Measurements from ENCODE around the gene LMX1B.

The LMX1B gene

DNA sequence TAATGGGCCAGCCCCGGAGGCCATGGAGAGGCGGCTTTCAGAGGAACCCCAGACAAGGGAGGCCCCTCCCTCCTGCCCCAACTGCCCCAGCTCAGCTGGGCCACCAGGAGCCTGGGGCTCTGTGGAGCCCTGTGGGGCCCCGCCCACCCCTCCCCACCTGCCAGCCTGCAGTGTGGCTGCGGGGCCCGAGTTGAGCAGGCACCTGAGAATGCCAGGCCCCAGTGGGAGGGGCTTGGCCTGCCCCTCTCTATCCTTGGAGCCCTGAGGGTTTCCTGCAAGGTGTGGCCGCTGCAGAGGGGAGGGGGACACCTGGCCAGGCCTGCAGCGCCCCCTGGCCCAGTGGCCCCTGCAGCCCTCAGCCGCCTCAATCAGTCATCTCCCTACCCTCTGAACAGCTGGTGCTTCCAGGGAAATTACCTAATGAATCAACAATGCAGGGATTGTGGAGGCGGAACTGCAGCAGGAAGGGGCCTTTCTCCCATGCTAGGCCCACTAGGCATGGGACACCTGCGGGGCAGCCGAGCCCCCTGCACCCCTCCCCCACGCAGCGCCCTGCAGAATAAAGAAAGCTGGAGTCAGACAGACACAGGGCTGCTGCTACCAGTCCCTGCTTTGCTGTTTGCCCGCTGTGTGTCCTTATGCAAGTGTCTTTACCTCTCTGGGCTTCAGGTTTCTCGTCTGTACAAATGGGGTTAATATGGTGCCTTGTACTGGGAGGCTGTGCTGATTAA is 48.0 kb downstream of the LMX1B start:
- DNase-seq = no peak

DNA sequence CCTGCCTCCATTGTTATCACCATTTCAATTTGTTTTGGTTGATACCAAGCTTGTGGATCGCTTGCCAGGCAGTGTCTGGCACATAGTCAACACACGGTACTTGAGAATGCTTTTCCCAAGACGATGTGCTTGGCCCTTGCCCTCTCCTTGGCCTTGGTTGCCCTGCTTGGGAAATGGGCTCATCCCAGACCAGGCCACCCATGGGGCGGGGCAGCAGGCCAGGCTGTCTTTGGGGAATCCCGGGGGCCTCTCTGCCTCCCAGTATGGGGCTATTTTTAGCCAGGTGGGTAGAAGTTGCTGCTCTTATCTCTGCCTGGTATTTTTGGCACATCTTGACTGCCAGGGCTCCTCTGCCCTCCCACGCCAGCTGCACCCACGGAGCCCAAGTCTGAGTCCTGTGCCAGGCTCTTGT is 49.9 kb downstream of the LMX1B start:
- no peak for DNase-seq

DNA sequence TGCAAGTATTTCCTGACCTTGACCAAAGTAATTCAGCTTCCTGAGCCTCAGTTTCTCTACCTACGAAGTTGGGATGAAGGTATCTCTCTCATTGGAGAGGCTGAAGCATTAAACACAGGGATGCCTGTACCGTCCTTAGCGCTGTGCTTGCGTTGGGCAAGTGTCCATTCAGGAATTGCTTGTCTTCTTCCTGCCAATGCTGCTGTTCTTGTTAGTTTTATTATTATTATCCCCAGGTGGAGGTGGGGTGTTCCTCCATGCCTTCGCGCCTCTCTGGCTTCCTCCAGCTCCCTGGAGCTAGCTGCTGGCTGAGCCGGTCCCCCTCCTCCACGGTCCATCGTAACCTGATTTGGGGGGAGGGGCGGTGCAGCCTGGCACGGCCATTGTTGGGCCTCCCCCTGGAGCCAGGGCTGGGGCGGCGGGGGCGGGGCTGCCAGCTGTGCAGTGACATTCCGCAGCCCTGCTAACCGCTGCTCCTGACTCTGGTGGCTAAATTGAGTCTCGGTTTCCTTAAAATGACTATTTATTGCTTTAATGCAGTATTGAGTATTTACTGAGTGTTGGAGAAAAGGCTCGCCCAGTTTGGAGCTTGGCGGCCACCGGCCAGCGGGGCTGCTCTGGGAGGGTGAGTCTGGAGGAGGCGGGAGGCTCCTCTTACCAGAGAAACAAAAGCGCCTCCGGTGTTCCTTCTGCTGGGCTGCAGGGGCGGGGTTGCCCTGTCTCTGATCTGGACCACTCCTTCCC is 51.3 kb downstream of the LMX1B start:
- DNase-seq = no peak

GRCh38 chr9:126665644-126666035 is 51.9 kb downstream of the LMX1B start:
- DNase-seq = no peak

GRCh38 chr9:126666155-126666803 is 52.6 kb downstream of the LMX1B start:
- no peak for DNase-seq

DNA sequence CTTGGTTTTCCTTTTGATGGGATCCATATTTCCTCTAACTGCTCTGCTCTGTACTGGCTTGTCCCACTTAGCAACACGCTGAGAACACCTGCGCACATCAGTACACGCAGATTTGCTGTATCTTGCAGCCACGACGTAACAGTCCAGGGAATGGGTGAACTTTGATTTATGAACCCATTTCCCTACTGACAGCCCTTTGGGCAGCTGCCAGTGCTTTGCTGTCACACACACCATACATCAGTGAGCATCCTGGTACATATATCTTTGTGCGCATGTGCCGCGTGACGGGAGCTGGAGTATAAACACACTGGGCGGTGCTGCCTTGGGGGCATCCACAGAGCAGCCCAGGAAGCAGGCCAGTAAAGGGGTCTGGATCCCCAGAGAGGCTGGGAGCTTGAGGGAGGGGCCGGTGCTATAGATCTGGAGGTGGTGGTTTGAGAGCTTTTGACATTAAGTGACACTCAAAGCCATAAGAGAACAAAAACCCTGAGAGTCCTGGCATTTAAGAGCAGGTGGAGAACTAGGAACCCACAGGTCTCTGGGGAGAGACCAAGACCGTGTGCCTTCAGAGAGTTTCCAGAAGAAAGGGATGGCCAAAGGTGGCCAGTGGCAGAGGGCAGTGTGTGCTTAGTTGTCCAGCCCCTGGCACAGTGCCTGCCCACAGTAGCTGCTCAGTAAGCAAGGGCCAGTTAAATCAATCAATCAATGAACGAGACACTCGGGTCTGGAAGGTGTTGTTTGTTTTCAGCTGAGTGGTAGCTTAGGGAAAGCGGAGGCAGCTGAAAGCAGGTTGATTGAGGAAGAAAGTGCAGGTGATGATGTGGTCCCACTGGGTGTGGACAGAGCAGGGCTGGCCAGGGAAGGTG is 53.7 kb downstream of the LMX1B start:
- DNase-seq = no peak

DNA sequence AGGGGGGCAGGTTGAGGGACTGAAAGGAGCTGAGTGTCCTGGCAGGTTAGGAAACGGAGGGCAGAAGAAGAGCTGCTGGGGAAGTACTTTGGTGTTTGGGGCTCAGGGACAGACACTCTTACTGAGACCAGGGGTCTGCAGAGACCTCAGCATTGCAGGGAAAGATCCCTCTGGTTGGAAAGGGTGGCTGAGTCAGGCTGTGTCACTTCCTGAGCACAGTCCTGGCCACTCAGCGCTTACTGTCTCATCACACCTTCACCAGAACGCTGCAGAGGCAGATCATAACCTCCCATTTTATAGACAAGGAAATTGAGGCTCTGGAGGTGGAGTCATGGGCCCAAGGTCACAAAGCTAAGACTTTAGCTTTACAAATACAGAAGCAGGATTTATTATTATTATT is 54.3 kb downstream of the LMX1B start:
- no peak for DNase-seq

DNA sequence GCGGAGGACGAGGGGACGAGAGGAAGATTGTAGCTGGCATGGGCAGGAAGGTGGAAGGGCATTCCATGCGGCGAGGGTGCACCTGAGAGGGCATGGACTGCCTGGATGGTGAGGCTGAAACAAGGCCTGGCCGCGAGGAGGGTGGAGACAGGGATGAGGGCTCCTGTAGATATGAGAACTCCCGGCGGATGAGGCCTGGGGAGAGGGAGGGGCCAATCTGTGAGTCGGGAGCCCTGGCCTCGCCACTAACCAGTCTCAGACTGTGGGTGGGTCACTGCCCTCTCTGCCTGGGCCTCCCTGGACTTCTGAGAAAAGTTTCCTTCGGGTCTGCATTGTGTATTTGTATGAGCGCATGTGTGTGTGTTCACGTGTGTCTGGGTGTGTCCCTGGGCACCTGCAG is 55.4 kb downstream of the LMX1B start:
- no peak for DNase-seq

DNA sequence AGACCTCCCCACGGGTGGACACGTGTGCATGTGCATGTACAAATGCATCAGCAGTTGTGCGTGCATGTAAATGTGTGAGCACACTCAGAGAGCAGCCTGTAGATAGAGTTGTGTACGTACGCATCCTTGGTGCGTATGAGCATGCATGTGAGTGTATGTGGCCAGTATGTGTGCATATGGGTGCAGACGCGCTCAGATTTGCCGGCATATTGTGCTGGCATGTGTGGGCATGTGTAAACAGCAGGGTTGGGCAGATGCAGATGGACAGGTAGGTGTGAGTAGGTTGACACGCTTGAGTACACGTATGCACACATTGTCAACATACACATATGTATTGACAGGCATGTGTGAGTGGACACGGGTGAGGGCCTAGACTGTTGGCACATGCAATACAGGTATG is 56.5 kb downstream of the LMX1B start:
- DNase-seq = no peak

- no peak for DNase-seq
Observed at GRCh38 chr9:126671381-126671831, 57.7 kb downstream of the LMX1B start.

GRCh38 chr9:126671983-126672382 is 58.3 kb downstream of the LMX1B start:
- no peak for DNase-seq

DNA sequence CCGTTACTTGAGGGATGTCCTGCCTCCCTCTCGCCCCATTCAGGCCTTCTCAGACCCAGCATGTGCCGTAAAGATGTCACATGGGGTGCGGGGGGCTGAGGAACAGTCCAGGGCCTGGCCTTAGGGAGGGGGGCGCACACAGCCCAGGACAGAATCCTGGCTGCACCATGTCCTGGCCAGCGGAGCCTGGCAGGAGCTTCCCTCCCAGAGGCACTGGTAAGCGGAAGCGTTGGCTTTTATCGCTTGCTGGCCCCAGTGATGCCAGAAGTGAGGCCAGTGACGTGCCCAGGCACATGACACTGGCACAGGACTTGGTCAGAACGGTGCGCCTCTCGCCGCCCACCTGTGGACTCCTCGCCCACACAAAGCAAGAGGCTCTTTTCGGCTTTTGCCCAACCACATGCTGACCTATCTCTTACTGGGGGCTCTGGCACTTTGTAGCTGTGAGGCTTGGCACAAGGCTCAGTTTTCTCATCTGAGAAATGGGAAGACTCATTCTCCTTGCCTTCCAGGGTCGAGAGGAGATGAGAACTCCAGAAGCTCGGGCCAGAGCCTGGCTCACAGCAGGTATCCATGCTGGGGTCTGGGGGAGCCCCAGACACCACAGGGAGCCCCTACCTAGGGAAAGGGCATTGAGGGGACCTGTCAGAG is 59.0 kb downstream of the LMX1B start:
- DNase-seq = no peak

- DNase-seq = no peak
Observed at GRCh38 chr9:126673689-126674364, 60.1 kb downstream of the LMX1B start.

DNA sequence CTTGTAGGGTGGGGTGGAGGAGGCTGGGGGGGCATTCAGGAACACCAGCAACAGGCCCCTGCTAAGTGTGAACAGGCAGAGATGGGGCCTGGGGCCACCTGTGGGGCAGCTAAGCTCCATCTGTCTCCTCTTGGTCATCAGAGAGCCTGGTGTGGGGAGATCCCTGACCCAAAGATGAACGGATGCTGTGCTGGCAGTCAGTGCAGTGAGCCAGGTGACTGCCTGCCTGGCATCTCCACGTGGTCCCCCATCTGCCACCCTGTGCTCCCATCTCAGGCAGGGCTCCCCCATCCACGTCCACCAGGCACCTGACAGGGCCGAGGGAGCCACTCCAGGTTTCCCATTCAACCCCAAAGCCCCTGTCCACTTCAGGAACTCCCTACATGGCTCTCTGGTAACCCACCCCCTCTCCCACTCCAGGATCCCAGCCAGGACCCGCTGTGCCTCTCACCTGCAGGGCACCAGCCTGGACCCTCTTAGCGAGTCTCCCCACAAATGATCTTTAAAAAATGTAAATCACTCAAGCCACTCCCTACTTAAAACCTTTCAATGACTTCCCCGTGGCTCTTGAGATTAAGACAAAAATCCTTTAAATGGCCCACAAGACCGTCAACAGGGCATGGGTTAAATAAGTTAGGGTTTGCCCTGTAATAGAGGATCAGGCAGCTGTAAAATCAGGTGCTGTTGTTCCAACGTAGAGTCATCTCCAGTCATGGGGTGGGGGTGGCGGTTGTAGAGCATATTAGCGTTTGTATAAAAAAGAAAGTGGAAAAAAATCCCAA is 60.8 kb downstream of the LMX1B start:
- DNase-seq = no peak

- DNase-seq = no peak
Observed at GRCh38 chr9:126675147-126675467, 61.4 kb downstream of the LMX1B start.

- no peak for DNase-seq
Observed at GRCh38 chr9:126676102-126676684, 62.5 kb downstream of the LMX1B start.

DNA sequence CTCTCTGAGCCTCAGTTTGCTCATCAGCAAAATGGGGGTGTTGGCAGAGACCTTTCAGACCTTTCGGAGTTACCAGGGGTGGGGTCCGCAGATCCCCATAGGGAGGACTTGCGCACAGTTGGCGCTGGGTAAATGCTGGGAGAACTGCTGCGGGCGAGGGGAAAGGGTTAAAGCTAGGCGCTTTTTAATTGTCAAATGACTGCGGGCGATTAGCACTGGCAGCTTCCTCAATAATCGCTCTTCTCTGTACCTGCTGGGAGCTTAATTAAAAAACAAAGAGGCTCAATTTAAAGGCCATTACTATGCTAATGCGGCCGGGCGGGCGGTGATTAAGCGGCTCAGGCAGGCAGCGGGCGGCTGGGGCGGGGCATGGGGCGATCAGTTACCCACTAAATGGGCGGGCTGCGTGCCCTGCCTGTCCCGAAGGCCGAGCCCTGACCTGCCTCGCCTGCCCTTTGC is 63.0 kb downstream of the LMX1B start:
- DNase-seq = no peak

DNA sequence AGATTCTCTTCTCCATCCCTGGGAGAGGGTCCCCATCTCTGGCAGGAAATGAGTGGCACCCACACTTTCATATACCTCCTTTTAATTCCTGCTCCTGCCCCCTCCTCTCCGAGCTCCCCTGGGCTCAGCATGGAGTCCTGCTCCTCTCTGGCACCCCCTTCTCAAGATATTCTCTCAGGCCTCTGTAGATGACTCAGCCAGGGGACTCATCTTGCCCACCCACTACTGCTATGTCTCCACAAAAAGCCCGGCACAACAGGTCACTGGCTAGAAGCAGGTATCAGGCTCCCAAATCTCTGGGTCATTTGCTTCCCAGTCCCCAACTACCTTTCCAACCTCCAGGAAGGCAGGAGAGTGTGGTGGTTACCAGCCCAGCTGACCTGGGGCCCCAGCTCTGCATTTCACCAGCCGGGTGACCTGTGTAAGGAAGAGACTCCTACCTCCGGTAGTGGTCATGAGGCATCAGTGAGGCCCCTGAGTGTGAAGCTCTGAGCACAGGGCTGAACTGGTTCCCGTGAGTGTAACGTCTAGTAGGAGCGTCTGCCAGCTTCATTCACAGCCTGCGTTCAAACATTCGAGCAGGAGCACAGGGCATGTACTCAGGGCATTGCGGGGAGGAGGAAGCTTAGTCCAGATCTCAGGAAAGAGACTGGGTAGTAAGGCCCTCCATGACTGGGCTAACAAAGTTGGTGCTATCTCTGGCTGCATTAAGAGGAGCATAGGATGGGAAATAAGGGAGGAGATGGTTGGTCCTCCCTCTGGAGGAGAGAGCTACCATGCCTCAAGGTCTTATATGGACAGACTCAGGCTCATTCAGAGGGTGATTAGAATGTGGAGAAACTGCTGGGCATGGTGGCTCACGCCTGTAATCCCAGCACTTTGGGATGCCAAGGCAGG is 63.7 kb downstream of the LMX1B start:
- no peak for DNase-seq

- DNase-seq = no peak
Observed at GRCh38 chr9:126678989-126679388, 65.3 kb downstream of the LMX1B start.

DNA sequence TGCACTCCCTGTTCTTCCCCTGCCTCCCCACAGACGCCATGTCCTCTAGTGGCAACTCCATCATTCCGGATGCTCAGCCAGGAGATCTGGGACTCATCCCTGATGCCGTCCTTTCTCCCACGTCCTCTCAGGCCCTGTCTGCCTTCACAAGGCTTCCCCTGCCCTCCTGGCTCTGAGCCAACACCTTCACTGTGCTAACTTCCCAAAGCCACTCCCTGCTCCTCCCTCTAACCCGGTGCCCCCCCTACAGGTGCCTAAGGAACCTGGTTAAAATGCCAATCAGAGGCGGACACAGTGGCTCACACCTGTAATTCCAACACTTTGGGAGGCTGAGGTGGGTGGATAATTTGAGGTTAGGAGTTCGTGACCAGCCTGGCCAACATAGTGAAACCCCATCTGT is 67.6 kb downstream of the LMX1B start:
- DNase-seq = no peak

Measured in activated naive CD4-positive, alpha-beta T cell treated with Interleukin-2 at 50 U/mL for 16 hours (primary cell).